SK-N-SH (cell line): Measurements from ENCODE around the gene TXNDC11. TPM values are rescaled to one million over a fixed set of nuclear protein-coding genes. Genes with fewer than 3 reads are reported as not detected.

Experiments used
- CTCF ChIA-PET: fragments of 300-600, 350-600 bp; formaldehyde crosslinking; extraction: SDS; loops from one replicate; lab custom pipeline; 2021; lab: Yijun Ruan, JAX
- POLR2A ChIA-PET: fragments of 350-600 bp; sonication (Branson Sonifier 250); formaldehyde crosslinking; extraction: SDS; loops from one replicate; lab custom pipeline; 2020; ENCODE audit warnings: antibody characterized with exemption, inconsistent platforms; lab: Yijun Ruan, JAX
- DNase-seq: peaks from one replicate; pipeline ENCODE4 v3.0.0; 2012
- H2AFZ ChIP-seq: fragments of 200-600 bp; sonication (generic); 2 replicates; pipeline ENCODE4 v1.8.1; 2016; ENCODE audit warnings: antibody characterized with exemption, mild to moderate bottlenecking, low read depth
- H3F3A ChIP-seq: fragments of 200-600 bp; sonication (generic); replicated peaks from 2 replicates; pipeline ENCODE3; 2016; ENCODE audit warnings: antibody characterized with exemption, mild to moderate bottlenecking; ENCODE audit not compliant: insufficient read depth
- H3K27ac ChIP-seq, 2 experiments: fragments of 200-500 bp in 1 of 2; fragments of 200-600 bp in 1 of 2; sonication (Bioruptor generic) in 1 of 2; sonication (generic), shearing (Covaris generic) in 1 of 2; 2 replicates each; pipeline versions ENCODE4 v1.5.1 to v1.6.1; 2014 to 2016; ENCODE audit warnings: low read depth in 2 of 2, inconsistent platforms in 1 of 2, low read length in 1 of 2, mild to moderate bottlenecking in 1 of 2, mixed read lengths in 1 of 2
- H3K27me3 ChIP-seq: fragments of 200-600 bp; sonication (generic), shearing (Covaris generic); 2 replicates; pipeline ENCODE4 v1.6.1; 2016; ENCODE audit warnings: mixed run types; ENCODE audit not compliant: insufficient read depth
- H3K36me3 ChIP-seq, 2 experiments: fragments of 200-500 bp in 1 of 2; fragments of 200-600 bp in 1 of 2; sonication (Bioruptor generic) in 1 of 2; sonication (generic) in 1 of 2; replicated peaks in 1 of 2; 2 replicates each; pipeline versions ENCODE3 to v1.5.1; 2014 to 2016; ENCODE audit warnings: low read length in 1 of 2, mild to moderate bottlenecking in 1 of 2; ENCODE audit not compliant: insufficient read depth in 2 of 2, control insufficient read depth in 1 of 2
- H3K4me1 ChIP-seq, 2 experiments: fragments of 200-500 bp in 1 of 2; fragments of 200-600 bp in 1 of 2; sonication (Bioruptor generic) in 1 of 2; sonication (generic), shearing (Covaris generic) in 1 of 2; 2 replicates each; pipeline versions ENCODE4 v1.5.1 to v1.6.1; 2014 to 2016; ENCODE audit warnings: low read depth in 1 of 2, low read length in 1 of 2, mixed run types in 1 of 2; ENCODE audit not compliant: insufficient read depth in 2 of 2, control insufficient read depth in 1 of 2
- H3K4me2 ChIP-seq: fragments of 200-600 bp; sonication (generic), shearing (Covaris generic); 2 replicates; pipeline ENCODE4 v1.6.1; 2017; ENCODE audit warnings: mixed run types
- H3K4me3 ChIP-seq, 2 experiments: fragments of 200-500 bp in 1 of 2; fragments of 200-600 bp in 1 of 2; sonication (Bioruptor generic) in 1 of 2; sonication (generic), shearing (Covaris generic) in 1 of 2; 2 replicates each; pipeline versions ENCODE4 v1.5.1 to v1.8.1; 2014 to 2016; ENCODE audit warnings: low read depth in 2 of 2, inconsistent platforms in 1 of 2, low read length in 1 of 2, mild to moderate bottlenecking in 1 of 2, mixed read lengths in 1 of 2, moderate library complexity in 1 of 2
- H3K79me2 ChIP-seq: fragments of 200-600 bp; sonication (generic); 2 replicates; pipeline ENCODE4 v1.8.1; 2017; ENCODE audit warnings: mild to moderate bottlenecking; ENCODE audit not compliant: insufficient read depth
- H3K9ac ChIP-seq: fragments of 200-600 bp; sonication (generic); 2 replicates; pipeline ENCODE4 v1.6.1; 2017; ENCODE audit warnings: mixed run types
- H3K9me2 ChIP-seq: fragments of 200-600 bp; sonication (generic); 2 replicates; pipeline ENCODE4 v1.6.1; 2017; ENCODE audit warnings: mixed run types
- H3K9me3 ChIP-seq: fragments of 200-600 bp; sonication (generic); 2 replicates; pipeline ENCODE4 v1.6.1; 2017; ENCODE audit warnings: mixed run types, mild to moderate bottlenecking, moderate library complexity
- H4K20me1 ChIP-seq: fragments of 200-600 bp; sonication (generic); 2 replicates; pipeline ENCODE4 v1.6.1; 2017; ENCODE audit warnings: mild to moderate bottlenecking, mixed run types; ENCODE audit not compliant: insufficient read depth
- CHD2 ChIP-seq: fragments of 150-350 bp; IDR thresholded peaks from 2 replicates; pipeline ENCODE4 v1.6.1; 2018; ENCODE audit warnings: low read length; ENCODE audit not compliant: partially characterized antibody
- ELF1 ChIP-seq: IDR thresholded peaks from 2 replicates; pipeline ENCODE4 v1.4.0; 2012
- FOSL2 ChIP-seq: IDR thresholded peaks from 2 replicates; pipeline ENCODE4 v1.4.0; 2012; ENCODE audit warnings: low read depth, mild to moderate bottlenecking, moderate library complexity, borderline replicate concordance
- GABPA ChIP-seq: IDR thresholded peaks from 2 replicates; pipeline ENCODE4 v1.4.0; 2012; ENCODE audit warnings: low read depth, mild to moderate bottlenecking
- GATA2 ChIP-seq: sonication (generic); formaldehyde crosslinking; IDR thresholded peaks from 2 replicates; pipeline ENCODE4 v1.5.0; 2020; ENCODE audit warnings: mild to moderate bottlenecking, missing genetic modification reagents
- NRF1 ChIP-seq: IDR thresholded peaks from 2 replicates; pipeline ENCODE4 v1.6.1; 2012; ENCODE audit warnings: low read depth, mild to moderate bottlenecking, low read length
- SMC3 ChIP-seq: IDR thresholded peaks from 2 replicates; pipeline ENCODE4 v1.6.1; 2012; ENCODE audit warnings: low read depth, low read length, improper control_type of control experiment
- TEAD4 ChIP-seq: IDR thresholded peaks from 2 replicates; pipeline ENCODE4 v1.4.0; 2012; ENCODE audit warnings: mild to moderate bottlenecking, borderline replicate concordance; ENCODE audit not compliant: insufficient read depth
- WGBS: methylation state at CpG from one replicate; pipeline ENCODE4 v1.1.6; 2017; ENCODE audit warnings: low lambda C conversion rate; 5-methylcytosine and 5-hydroxymethylcytosine counted together
- polyA plus RNA-seq, 3 experiments: library from polyadenylated mRNA; depleted of rRNA; stranded (reverse); fragments of >200 nt; gene quantifications; 2 replicates each; pipeline ENCODE4 v1.2.3, GENCODE V29; 2012
- TF ChIP-seq, protein P1 (sequence below): IDR thresholded peaks from 2 replicates; pipeline ENCODE4 v1.6.1; 2012; ENCODE audit warnings: mild to moderate bottlenecking, low read depth, low read length, moderate library complexity
- TF ChIP-seq, protein P2 (sequence below): fragments of 200-600 bp; sonication (generic); IDR thresholded peaks from 2 replicates; pipeline ENCODE4 v1.6.1; 2017; ENCODE audit warnings: antibody characterized with exemption, mild to moderate bottlenecking, moderate library complexity

The TXNDC11 gene
- polyA plus RNA-seq, 1 of the 3 experiments (the other 2 are of a cell fraction): 37.0 TPM

DNA sequence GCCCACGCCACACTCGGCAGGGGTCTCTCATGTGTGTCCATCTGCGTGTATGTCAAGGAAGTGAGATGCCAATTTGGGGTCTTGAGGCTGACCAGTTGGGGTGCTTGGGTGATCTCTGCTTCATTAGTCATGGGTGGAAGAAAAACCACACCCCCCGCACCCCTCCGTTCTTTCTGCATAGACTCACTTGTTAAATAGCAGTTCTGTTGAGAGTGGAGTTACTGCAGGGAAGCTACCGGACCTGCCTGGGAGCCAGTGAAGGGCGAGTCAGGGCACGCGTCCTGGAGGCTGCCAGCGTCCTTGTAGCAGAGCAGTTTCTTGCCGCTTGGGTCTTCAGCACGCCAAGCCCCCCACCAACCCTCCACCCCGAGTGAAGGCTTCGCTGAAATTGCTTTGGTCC, 65.9 kb downstream of the TXNDC11 start:
- H4K20me1 ChIP-seq: peaks cover 59% of the 10 kb centered on the region
- H3K36me3 ChIP-seq: peaks cover 8 to 48% of the 10 kb centered on the region in 2 experiments
- H3K9ac ChIP-seq: no peak overlapping the region

DNA sequence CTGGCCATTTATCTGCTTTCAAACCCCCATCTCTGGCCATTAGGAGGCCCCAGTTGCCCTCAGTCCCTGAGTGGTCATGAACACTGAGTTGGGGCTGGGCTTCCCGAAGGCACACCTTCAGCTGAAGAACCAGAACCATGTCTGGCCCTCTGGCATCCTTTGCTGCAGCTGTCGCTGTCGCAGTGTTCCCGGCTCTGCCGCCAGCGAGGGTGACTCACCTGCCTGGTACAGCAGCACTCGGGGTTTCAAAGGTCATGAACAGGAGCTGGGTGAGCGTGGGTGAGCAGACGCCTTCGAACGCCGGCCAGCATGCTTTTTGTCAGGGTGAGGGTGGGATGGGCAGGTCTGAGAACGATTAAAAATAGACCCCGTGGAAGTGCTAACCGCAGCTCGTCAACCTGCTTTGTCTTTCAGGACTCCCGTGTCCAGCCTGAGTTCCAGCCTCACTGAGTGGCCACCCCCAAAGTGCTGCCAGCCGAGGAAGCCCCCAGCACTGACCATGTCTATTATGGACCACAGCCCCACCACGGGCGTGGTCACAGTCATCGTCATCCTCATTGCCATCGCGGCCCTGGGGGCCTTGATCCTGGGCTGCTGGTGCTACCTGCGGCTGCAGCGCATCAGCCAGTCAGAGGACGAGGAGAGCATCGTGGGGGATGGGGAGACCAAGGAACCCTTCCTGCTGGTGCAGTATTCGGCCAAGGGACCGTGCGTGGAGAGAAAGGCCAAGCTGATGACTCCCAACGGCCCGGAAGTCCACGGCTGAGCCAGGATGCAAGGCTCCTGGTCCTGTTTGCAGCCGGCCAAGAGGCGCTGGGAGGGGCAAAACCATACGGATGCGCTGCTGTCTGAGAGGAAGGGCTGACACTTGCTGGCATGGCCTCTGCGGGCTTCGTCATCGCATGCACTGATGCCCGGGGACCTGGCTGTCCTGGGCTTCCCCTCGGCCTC, 66.8 kb downstream of the TXNDC11 start:
- DNase-seq: no peak
- no peak overlapping the region for H3K4me2 ChIP-seq
- H3K9ac ChIP-seq: no peak overlapping the region
- TF ChIP-seq ELF1: no peak
- TF ChIP-seq SMC3: no peak
- no peak for TF ChIP-seq CHD2
- TF ChIP-seq GABPA: no peak
- TF ChIP-seq, protein P1, sequence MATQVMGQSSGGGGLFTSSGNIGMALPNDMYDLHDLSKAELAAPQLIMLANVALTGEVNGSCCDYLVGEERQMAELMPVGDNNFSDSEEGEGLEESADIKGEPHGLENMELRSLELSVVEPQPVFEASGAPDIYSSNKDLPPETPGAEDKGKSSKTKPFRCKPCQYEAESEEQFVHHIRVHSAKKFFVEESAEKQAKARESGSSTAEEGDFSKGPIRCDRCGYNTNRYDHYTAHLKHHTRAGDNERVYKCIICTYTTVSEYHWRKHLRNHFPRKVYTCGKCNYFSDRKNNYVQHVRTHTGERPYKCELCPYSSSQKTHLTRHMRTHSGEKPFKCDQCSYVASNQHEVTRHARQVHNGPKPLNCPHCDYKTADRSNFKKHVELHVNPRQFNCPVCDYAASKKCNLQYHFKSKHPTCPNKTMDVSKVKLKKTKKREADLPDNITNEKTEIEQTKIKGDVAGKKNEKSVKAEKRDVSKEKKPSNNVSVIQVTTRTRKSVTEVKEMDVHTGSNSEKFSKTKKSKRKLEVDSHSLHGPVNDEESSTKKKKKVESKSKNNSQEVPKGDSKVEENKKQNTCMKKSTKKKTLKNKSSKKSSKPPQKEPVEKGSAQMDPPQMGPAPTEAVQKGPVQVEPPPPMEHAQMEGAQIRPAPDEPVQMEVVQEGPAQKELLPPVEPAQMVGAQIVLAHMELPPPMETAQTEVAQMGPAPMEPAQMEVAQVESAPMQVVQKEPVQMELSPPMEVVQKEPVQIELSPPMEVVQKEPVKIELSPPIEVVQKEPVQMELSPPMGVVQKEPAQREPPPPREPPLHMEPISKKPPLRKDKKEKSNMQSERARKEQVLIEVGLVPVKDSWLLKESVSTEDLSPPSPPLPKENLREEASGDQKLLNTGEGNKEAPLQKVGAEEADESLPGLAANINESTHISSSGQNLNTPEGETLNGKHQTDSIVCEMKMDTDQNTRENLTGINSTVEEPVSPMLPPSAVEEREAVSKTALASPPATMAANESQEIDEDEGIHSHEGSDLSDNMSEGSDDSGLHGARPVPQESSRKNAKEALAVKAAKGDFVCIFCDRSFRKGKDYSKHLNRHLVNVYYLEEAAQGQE: no peak
- no peak for TF ChIP-seq GATA2
- TF ChIP-seq TEAD4: no peak
- TF ChIP-seq FOSL2: no peak
- TF ChIP-seq, protein P2, sequence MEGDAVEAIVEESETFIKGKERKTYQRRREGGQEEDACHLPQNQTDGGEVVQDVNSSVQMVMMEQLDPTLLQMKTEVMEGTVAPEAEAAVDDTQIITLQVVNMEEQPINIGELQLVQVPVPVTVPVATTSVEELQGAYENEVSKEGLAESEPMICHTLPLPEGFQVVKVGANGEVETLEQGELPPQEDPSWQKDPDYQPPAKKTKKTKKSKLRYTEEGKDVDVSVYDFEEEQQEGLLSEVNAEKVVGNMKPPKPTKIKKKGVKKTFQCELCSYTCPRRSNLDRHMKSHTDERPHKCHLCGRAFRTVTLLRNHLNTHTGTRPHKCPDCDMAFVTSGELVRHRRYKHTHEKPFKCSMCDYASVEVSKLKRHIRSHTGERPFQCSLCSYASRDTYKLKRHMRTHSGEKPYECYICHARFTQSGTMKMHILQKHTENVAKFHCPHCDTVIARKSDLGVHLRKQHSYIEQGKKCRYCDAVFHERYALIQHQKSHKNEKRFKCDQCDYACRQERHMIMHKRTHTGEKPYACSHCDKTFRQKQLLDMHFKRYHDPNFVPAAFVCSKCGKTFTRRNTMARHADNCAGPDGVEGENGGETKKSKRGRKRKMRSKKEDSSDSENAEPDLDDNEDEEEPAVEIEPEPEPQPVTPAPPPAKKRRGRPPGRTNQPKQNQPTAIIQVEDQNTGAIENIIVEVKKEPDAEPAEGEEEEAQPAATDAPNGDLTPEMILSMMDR: no peak
- TF ChIP-seq NRF1: no peak
- H4K20me1 ChIP-seq: peaks cover 55% of the 10 kb centered on the region
- H3K9me2 ChIP-seq: no peaks in the 10 kb centered on the region
- POLR2A ChIA-PET: no interaction called here
- no peak overlapping the region for H3K27ac ChIP-seq
- no peaks in the 10 kb centered on the region for H3K27me3 ChIP-seq
- peaks cover 8% of the 10 kb centered on the region for H3K79me2 ChIP-seq
- no peak overlapping the region for H3K4me3 ChIP-seq
- H3K36me3 ChIP-seq: peaks cover 3 to 42% of the 10 kb centered on the region in 2 experiments
- H3K4me1 ChIP-seq: peaks cover 0 to 2% of the 10 kb centered on the region in 2 experiments; a peak in 1 of 4 replicates
- no peaks in the 10 kb centered on the region for H3K9me3 ChIP-seq
- peaks cover 4% of the 10 kb centered on the region for H3F3A ChIP-seq
- WGBS: 85% methylated on average over 26 of the region's 42 CpGs
- CTCF ChIA-PET: interaction anchor here (1.2 to 1.8 kb wide), 2 partner anchors 15 to 269 kb away, joined by 3 to 5 read pairs; no protein-coding TSS in a partner anchor
- H2AFZ ChIP-seq: no peak overlapping the region

More for the DNA sequence above, 65.9 kb downstream of the TXNDC11 start:
- TF ChIP-seq TEAD4: no peak
- TF ChIP-seq, protein P1: no peak
- POLR2A ChIA-PET: no interaction called here
- H3K9me3 ChIP-seq: no peaks in the 10 kb centered on the region
- H3K27ac ChIP-seq: no peak overlapping the region
- no peaks in the 10 kb centered on the region for H3K27me3 ChIP-seq
- H3K4me1 ChIP-seq: no peaks in the 10 kb centered on the region; a peak in 1 of 4 replicates
- no peak overlapping the region for H3K4me2 ChIP-seq
- H3K4me3 ChIP-seq: no peak overlapping the region
- no peaks in the 10 kb centered on the region for H3K9me2 ChIP-seq
- CTCF ChIA-PET: interaction anchor here (1.1 to 1.8 kb wide), 3 partner anchors 13 to 270 kb away, joined by 4 to 5 read pairs (median 5); no protein-coding TSS in a partner anchor
- DNase-seq: no peak
- H3K79me2 ChIP-seq: peaks cover 18% of the 10 kb centered on the region
- H2AFZ ChIP-seq: no peak overlapping the region
- peaks cover 4% of the 10 kb centered on the region for H3F3A ChIP-seq
- 96% methylated on average over 14 of the region's 14 CpGs for WGBS
